Measurements from ENCODE around the gene TTC23L.

The TTC23L gene

GRCh38 chr5:34900652-34901051 is 61.7 kb downstream of the TTC23L start:
- TF ChIP-seq, protein P1, sequence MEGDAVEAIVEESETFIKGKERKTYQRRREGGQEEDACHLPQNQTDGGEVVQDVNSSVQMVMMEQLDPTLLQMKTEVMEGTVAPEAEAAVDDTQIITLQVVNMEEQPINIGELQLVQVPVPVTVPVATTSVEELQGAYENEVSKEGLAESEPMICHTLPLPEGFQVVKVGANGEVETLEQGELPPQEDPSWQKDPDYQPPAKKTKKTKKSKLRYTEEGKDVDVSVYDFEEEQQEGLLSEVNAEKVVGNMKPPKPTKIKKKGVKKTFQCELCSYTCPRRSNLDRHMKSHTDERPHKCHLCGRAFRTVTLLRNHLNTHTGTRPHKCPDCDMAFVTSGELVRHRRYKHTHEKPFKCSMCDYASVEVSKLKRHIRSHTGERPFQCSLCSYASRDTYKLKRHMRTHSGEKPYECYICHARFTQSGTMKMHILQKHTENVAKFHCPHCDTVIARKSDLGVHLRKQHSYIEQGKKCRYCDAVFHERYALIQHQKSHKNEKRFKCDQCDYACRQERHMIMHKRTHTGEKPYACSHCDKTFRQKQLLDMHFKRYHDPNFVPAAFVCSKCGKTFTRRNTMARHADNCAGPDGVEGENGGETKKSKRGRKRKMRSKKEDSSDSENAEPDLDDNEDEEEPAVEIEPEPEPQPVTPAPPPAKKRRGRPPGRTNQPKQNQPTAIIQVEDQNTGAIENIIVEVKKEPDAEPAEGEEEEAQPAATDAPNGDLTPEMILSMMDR (conservative IDR thresholded peaks at IDR 0.05): no peak
- no peak overlapping the region for H3K27ac ChIP-seq

GRCh38 chr5:34903260-34903659 is 64.3 kb downstream of the TTC23L start:
- H3K27ac ChIP-seq: no peak overlapping the region
- TF ChIP-seq, protein P1 (conservative IDR thresholded peaks at IDR 0.05): no peak

- H3K27ac ChIP-seq: no peak overlapping the region
- TF ChIP-seq, protein P1 (conservative IDR thresholded peaks at IDR 0.05): peak; percentile 88
Measured at GRCh38 chr5:34905564-34905963, 66.6 kb downstream of the TTC23L start.

DNA sequence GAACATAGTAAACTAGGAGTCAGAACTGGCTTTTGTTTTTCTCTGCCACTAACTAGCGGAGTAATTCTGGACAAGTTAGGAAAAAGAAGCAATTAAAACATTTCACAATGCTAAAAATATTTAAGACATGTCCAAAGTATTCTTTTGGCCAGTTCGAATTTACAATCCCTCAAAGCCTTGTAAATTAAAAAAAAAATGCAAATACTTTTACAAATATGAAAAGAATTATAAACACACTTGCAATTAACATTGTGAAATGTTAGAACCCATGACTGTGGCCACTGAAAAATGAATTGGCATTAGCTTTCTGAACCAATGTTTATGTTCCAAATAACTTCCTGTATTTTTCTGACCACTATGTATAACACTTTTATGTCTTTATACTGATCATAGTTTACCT is 74.1 kb downstream of the TTC23L start:
- TF ChIP-seq, protein P1 (conservative IDR thresholded peaks at IDR 0.05): no peak
- peak overlapping the region; percentile 85; the same call in 1 of the 2 replicates for H3K27ac ChIP-seq

- peak overlapping the region; percentile 85 for H3K27ac ChIP-seq
- TF ChIP-seq, protein P1 (conservative IDR thresholded peaks at IDR 0.05): no peak
Measured at GRCh38 chr5:34914671-34915138, 75.7 kb downstream of the TTC23L start.

GRCh38 chr5:34915139-34915855 is 76.3 kb downstream of the TTC23L start, which contains the start of the genes BRIX1 and RAD1:
Gene BRIX1 (plus strand): TSS chr5:34915711. CDS start chr5:34915739, 28 bp downstream.
Gene RAD1 (minus strand): TSS chr5:34915504. CDS start chr5:34914892, 612 bp downstream.
- H3K27ac ChIP-seq: peak within 1 kb of the TSS; percentile 85
- TF ChIP-seq, protein P1 (conservative IDR thresholded peaks at IDR 0.05): no peak

- peak overlapping the region; percentile 85 for H3K27ac ChIP-seq
- TF ChIP-seq, protein P1 (conservative IDR thresholded peaks at IDR 0.05): no peak
Measured at GRCh38 chr5:34915856-34916192, 76.9 kb downstream of the TTC23L start.

Measured in VCaP (cell line).